ENCODE measurements around the gene MC5R. TPM values are rescaled to one million over a fixed set of nuclear protein-coding genes. Genes with fewer than 3 reads are reported as not detected.

MC5R gene
- polyA plus RNA-seq (2013, experiment 1 of 2; ENCODE audit: insufficient read length), result not detected
- not detected for polyA plus RNA-seq (2013, experiment 2 of 2; ENCODE audit: insufficient read length)

GRCh38 chr18:13823707-13824395, at the start of gene MC5R:
Gene MC5R, plus strand, starts transcription at chr18:13824149. Its CDS starts 1,617 bp downstream, at chr18:13825766.
- peak; percentile 42 for DNase-seq

- DNase-seq, result no peak
Measured at GRCh38 chr18:13775058-13775457, 48.9 kb upstream of the MC5R start.

- no peak for DNase-seq
Measured at GRCh38 chr18:13791181-13791580, 32.8 kb upstream of the MC5R start.

GRCh38 chr18:13793819-13794218, 30.1 kb upstream of the MC5R start:
- DNase-seq, result no peak

DNA sequence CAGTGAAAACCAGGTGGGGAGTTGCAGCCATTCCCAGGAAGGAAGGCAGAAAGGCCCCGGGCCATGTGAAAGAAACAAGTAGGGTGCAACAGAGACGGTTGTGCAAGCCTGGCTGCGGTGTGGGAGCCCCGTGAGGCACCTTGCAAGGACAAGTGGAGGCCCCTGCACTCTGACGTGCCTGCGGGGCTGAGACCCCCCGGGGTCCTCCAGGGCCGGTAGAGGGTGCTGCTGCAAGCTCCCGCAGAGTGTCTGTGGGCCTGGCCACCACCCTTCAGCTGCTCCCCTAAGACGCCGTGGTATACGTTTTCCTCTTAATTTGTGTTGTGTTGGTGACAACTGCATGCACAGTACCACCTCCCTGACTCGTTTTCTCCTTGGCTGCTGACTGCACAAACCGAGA, 27.4 kb upstream of the MC5R start:
- no peak for DNase-seq

DNA sequence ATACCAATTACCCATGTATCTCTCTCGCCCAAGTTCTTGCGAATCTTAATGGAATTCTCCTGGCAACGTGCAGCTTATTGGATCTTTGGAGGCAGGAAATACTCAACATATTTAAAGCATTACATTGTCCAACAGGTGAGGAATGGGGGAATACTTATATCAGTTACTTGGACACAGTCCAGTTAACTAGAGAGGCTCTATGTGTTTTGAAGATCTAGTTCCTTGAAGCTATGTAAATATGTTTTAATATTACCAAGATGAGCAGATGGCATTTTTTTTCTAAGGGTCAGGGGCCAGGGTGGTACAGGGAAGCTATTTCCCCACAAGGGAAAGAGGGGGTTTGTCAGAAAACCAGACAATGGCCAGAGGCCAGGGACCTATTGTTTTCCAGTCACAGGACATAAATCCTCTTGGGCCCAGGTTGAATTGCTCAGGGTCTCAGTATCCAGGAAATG, 26.8 kb upstream of the MC5R start:
- peak; percentile 28 for DNase-seq

DNA sequence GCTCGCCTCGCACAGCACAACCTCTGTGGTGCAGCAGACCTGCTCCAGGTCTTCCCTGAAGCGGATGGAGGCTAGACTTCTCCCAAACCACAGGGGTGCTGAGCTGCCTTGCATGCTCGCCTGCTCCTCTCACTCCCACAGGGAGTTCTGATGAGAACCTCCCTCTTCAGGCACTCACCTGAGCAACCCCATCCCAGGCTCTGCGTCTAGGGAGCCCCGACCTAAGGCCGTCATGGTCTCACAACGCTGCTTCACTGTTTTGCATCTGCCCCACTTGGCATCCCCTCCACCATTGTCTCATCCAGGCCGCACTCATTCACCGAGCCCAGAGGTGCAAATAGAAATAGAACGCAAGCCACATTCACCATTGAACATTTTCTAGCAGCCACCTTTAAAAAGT, 24.6 kb upstream of the MC5R start:
- no peak for DNase-seq

- DNase-seq, result peak; percentile 8
Measured at GRCh38 chr18:13800505-13801259, 23.3 kb upstream of the MC5R start.

DNA sequence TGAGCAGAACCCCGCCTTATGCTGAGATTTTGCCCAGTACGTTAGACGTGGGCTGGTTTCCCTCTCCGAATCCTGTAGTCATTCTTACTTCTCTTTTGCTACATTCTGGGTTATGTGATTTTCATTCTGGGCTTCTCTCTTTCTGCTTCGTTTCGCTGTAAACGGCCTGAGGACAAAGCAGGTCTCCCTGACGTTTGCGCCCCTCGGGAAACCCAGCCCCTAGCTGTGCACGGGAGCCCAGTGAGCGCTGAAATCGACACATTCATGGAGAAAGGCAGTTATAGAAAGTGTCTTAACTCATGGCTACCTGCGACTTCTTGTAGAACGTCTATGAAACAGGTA, 22.7 kb upstream of the MC5R start:
- DNase-seq, result no peak

- DNase-seq, result no peak
Measured at GRCh38 chr18:13804305-13804704, 19.6 kb upstream of the MC5R start.

DNA sequence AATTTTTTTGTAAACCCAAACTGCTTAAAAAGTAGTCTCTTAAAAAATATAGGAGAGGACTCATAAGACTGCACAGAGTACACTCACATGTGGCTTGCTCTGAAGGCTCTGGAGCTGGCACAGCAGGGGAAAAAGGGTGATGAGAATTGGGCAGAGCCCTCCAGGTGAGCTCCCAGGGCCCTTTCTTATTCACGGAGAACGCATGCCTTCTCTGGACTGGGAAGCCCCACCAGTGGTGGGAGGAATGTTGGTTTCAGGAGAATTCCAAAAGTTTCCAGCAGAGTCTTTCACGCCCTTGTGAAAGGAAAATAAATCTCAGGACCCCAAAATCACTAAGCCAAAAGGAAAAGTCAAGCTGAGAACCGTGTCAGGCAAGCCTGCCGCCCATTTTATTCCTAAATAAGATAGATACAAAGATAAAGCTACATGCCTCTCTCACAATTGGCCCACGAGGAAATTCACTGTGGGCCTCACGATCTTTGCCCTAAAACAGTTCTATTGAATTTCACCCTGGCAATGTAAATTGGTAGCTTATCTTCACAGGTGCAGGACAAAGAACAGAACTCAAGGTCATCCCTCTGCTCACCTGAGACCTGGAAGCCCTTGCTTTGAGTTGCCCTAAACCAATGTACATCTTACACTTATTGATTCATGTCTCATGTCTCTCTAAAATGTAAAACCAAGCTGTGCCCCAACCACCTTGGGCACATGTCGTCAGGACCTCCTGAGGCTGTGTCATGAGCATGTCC, 15.5 kb upstream of the MC5R start:
- DNase-seq, result no peak

- no peak for DNase-seq
Measured at GRCh38 chr18:13809043-13809430, 14.9 kb upstream of the MC5R start.

DNA sequence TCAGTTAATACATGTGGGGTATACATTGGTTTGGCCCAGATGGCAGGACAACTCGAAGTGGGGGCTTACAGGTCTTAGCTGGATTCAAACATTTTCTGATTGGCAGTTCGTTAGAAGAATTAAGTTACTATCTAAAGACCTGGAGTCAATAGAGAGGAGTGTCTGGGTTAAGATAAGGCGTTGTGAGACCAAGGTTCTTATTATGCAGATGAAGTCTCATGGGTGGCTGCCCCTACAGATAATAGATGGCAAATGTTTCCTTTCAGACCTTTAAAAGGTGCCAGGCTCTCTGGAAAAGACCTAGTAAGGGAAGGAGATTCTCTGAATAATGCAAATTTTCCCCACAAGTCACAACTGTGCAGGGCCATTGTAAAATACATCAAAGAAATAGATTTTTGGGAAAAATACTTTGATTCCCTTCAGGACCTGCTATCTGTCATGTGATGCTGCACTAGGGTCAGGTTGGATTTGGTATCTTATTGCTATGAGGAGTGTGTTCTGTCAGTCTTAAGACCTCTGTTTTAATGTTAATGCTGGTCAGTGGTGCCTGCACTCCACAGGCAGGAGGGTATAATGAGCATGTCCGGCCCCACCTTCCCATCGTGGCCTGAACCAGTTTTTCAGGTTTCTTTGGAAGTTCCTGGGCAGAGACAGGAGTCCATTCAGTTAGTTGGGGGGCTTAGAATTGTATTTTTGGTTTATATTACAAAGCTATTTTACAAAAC, 14.3 kb upstream of the MC5R start:
- no peak for DNase-seq

- DNase-seq, result no peak
Measured at GRCh38 chr18:13810950-13811485, 12.9 kb upstream of the MC5R start.

- no peak for DNase-seq
Measured at GRCh38 chr18:13811993-13812392, 12.0 kb upstream of the MC5R start.

DNA sequence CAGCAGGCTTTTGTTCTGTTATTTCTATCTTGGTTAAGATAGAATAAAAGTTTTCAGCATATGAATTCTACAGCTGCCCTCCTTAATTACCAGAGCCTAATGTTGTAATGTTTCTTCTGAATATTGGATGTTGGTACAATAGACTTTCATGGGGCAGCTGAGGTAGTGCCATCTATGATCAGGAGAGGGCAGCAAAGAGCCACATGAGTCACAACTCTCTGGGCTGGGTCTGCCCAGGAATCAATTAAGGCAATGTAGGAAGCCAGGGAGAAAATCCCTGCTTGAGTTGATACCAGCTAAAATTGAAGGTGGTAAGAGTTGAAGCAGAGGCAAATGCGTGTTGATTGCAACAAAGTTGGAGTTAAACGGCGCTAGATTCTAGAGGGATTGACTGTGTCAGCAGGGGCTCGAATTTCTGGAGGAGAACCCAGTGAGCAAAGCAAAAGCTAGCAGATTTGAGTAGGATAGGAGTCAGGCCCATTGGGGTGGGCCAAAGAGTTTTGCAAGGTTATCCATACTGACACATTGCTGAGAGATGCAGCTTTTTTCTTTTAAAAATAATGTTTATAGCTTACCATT, 10.6 kb upstream of the MC5R start:
- peak; percentile 52 for DNase-seq

GRCh38 chr18:13826209-13826608, 2.3 kb downstream of the MC5R start:
- DNase-seq, result no peak

- DNase-seq, result no peak
Measured at GRCh38 chr18:13831864-13832508, 8.0 kb downstream of the MC5R start.

DNA sequence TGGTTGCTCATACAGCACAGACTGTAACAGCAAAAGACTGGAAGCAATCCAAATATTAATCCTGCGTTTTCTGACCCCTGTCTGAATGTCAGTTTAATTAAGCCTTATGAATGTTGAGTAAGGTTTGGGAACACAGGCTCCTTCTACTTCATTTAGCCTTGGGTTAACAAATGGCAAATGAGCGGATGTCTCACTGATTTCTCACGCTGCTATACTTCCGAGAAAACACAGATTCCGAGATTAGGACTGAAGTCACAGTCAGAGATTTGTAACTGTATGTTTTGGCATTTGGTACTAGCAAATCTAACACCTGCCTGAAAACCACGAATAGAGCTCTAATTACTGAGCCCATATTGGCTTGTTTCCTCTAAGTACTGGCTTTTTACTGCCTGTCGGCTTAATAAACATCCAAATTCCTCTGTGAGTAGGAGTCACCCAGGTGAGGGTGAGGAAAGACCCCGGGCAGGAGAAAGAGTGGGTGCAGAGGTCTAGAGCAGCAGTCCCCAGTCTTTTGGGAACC, 10.6 kb downstream of the MC5R start:
- DNase-seq, result no peak

GRCh38 chr18:13835202-13835601, 11.3 kb downstream of the MC5R start:
- no peak for DNase-seq

GRCh38 chr18:13836559-13836958, 12.6 kb downstream of the MC5R start:
- no peak for DNase-seq
